Large intestine (tissue), 3 donors: Measurements from ENCODE around the gene HPSE2. TPM values are rescaled to one million over a fixed set of nuclear protein-coding genes. Genes with fewer than 3 reads are reported as not detected.
"Not testable (repeated sequence)": the region's sequence is repeated elsewhere in the genome, so short reads cannot be mapped to it uniquely, and the experiment has no call there.

Experiments used
- DNase-seq, 2 donors: peaks; one replicate each; pipeline versions ENCODE4 v3.0.0 to v3.0.0-alpha.2; 2013
- H3K27ac ChIP-seq: one replicate; pipeline ENCODE4 v1.5.1; 2013; ENCODE audit warnings: low read length
- H3K27me3 ChIP-seq: 2 replicates; pipeline ENCODE4 v1.6.1; 2013; ENCODE audit warnings: low read length; ENCODE audit not compliant: control insufficient read depth, insufficient read depth
- H3K36me3 ChIP-seq: 2 replicates; pipeline ENCODE4 v1.6.1; 2013; ENCODE audit warnings: low read length; ENCODE audit not compliant: control insufficient read depth, insufficient read depth
- H3K4me1 ChIP-seq: one replicate; pipeline ENCODE4 v1.6.1; 2013; ENCODE audit warnings: low read length; ENCODE audit not compliant: control insufficient read depth, insufficient read depth
- H3K4me3 ChIP-seq: one replicate; pipeline ENCODE4 v1.5.1; 2013; ENCODE audit warnings: low read length
- H3K9me3 ChIP-seq: one replicate; pipeline ENCODE4 v1.6.1; 2013; ENCODE audit warnings: mild to moderate bottlenecking, low read depth, low read length, moderate library complexity; ENCODE audit not compliant: control insufficient read depth
- WGBS: methylation state at CpG from one replicate; pipeline ENCODE4 v1.1.5; 2013; ENCODE audit warnings: low lambda C conversion rate; ENCODE audit not compliant: insufficient coverage; 5-methylcytosine and 5-hydroxymethylcytosine counted together
- polyA plus RNA-seq: library from polyadenylated mRNA; unstranded; fragments of 120-200 nt; gene quantifications from one replicate; pipeline ENCODE4 v1.2.1, GENCODE V29; 2013

The HPSE2 gene
- polyA plus RNA-seq, 1 donor = 6.9 TPM

- 61% methylated on average over 2 of the region's 2 CpGs for WGBS
- Histone ChIP-seq H3K36me3 (no peaks in the 10 kb centered on the region), H3K4me3 (no peak overlapping the region), H3K9me3 (peaks cover 21% of the 10 kb centered on the region), H3K4me1 (peaks cover 17% of the 10 kb centered on the region), H3K27me3 (no peaks in the 10 kb centered on the region), H3K27ac (no peak overlapping the region)
- no peak for DNase-seq
These were observed 227.6 kb downstream of the HPSE2 start for GRCh38 chr10:99008054-99008453.

GRCh38 chr10:99007457-99007856 is 228.2 kb downstream of the HPSE2 start:
- no peak for DNase-seq

GRCh38 chr10:99005254-99005653 is 230.4 kb downstream of the HPSE2 start:
- H3K9me3 ChIP-seq = peaks cover 21% of the 10 kb centered on the region
- DNase-seq = no peak
- H3K27me3 ChIP-seq = no peaks in the 10 kb centered on the region
- 80% methylated on average over 1 of the region's 1 CpG for WGBS
- no peak overlapping the region for H3K27ac ChIP-seq
- no peaks in the 10 kb centered on the region for H3K36me3 ChIP-seq
- peaks cover 12% of the 10 kb centered on the region for H3K4me1 ChIP-seq
- no peak overlapping the region for H3K4me3 ChIP-seq

More at GRCh38 chr10:99007457-99007856, 228.2 kb downstream of the HPSE2 start:
- H3K36me3 ChIP-seq = no peaks in the 10 kb centered on the region
- peaks cover 17% of the 10 kb centered on the region for H3K4me1 ChIP-seq
- peaks cover 21% of the 10 kb centered on the region for H3K9me3 ChIP-seq
- H3K4me3 ChIP-seq = no peak overlapping the region
- H3K27ac ChIP-seq = no peak overlapping the region
- H3K27me3 ChIP-seq = no peaks in the 10 kb centered on the region

- no peak for DNase-seq
- Histone ChIP-seq H3K9me3 (peaks cover 21% of the 10 kb centered on the region), H3K4me1 (peaks cover 9% of the 10 kb centered on the region), H3K27me3 (no peaks in the 10 kb centered on the region), H3K4me3 (no peak overlapping the region), H3K27ac (no peak overlapping the region), H3K36me3 (no peaks in the 10 kb centered on the region)
- WGBS = no CpG with 5 or more reads among the region's 1 CpG
These were observed 230.9 kb downstream of the HPSE2 start for GRCh38 chr10:99004738-99005137.

- no peaks in the 10 kb centered on the region for H3K4me1 ChIP-seq
- H3K27me3 ChIP-seq = no peaks in the 10 kb centered on the region
- peaks cover 21% of the 10 kb centered on the region for H3K9me3 ChIP-seq
- no peak overlapping the region for H3K4me3 ChIP-seq
- H3K27ac ChIP-seq = no peak overlapping the region
- no CpG with 5 or more reads among the region's 1 CpG for WGBS
- no peaks in the 10 kb centered on the region for H3K36me3 ChIP-seq
- no peak for DNase-seq
These were observed 233.3 kb downstream of the HPSE2 start for GRCh38 chr10:99002392-99002791.

- Histone ChIP-seq H3K9me3 (no peaks in the 10 kb centered on the region), H3K27ac (no peak overlapping the region), H3K4me3 (no peak overlapping the region), H3K36me3 (no peaks in the 10 kb centered on the region), H3K27me3 (no peaks in the 10 kb centered on the region), H3K4me1 (no peaks in the 10 kb centered on the region)
- DNase-seq = no peak
- WGBS = no CpG with 5 or more reads among the region's 4 CpGs
These were observed 238.1 kb downstream of the HPSE2 start for GRCh38 chr10:98997596-98997995.

GRCh38 chr10:98994030-98994429 is 241.6 kb downstream of the HPSE2 start:
- Histone ChIP-seq H3K4me1 (no peaks in the 10 kb centered on the region), H3K9me3 (no peaks in the 10 kb centered on the region), H3K27me3 (no peaks in the 10 kb centered on the region), H3K27ac (no peak overlapping the region), H3K4me3 (no peak overlapping the region), H3K36me3 (no peaks in the 10 kb centered on the region)
- DNase-seq = no peak

GRCh38 chr10:98983751-98984150 is 251.9 kb downstream of the HPSE2 start:
- no CpG with 5 or more reads among the region's 9 CpGs for WGBS
- H3K9me3 ChIP-seq = not testable (repeated sequence)

GRCh38 chr10:98980353-98980752 is 255.3 kb downstream of the HPSE2 start:
- no peaks in the 10 kb centered on the region for H3K4me1 ChIP-seq
- WGBS = 50% methylated on average over 2 of the region's 5 CpGs
- H3K27me3 ChIP-seq = no peaks in the 10 kb centered on the region
- no peaks in the 10 kb centered on the region for H3K9me3 ChIP-seq
- no peak overlapping the region for H3K27ac ChIP-seq
- DNase-seq = no peak
- H3K36me3 ChIP-seq = no peaks in the 10 kb centered on the region
- H3K4me3 ChIP-seq = no peak overlapping the region

More at GRCh38 chr10:98983751-98984150, 251.9 kb downstream of the HPSE2 start:
- H3K27me3 ChIP-seq, H3K4me1 ChIP-seq, DNase-seq, H3K27ac ChIP-seq, H3K4me3 ChIP-seq, H3K36me3 ChIP-seq: not testable (repeated sequence)

GRCh38 chr10:98971464-98971863 is 264.2 kb downstream of the HPSE2 start:
- Histone ChIP-seq H3K9me3 (no peaks in the 10 kb centered on the region), H3K27me3 (no peaks in the 10 kb centered on the region), H3K4me1 (no peaks in the 10 kb centered on the region), H3K27ac (no peak overlapping the region), H3K4me3 (no peak overlapping the region), H3K36me3 (no peaks in the 10 kb centered on the region)
- 20% methylated on average over 1 of the region's 2 CpGs for WGBS
- no peak for DNase-seq

GRCh38 chr10:98967601-98968000 is 268.1 kb downstream of the HPSE2 start:
- H3K4me1 ChIP-seq = no peaks in the 10 kb centered on the region
- no peak for DNase-seq
- no peaks in the 10 kb centered on the region for H3K27me3 ChIP-seq
- no peaks in the 10 kb centered on the region for H3K9me3 ChIP-seq
- no peak overlapping the region for H3K27ac ChIP-seq
- H3K4me3 ChIP-seq = no peak overlapping the region
- no peaks in the 10 kb centered on the region for H3K36me3 ChIP-seq
